Ovary (tissue), 9 donors: ENCODE results near the gene ACTL6B. TPM values are rescaled to one million over a fixed set of nuclear protein-coding genes. Genes with fewer than 3 reads are reported as not detected.
A peak's percentile ranks its signal among the peaks of the same experiment; 100 is the strongest.

Experiments used
- DNase-seq, 5 donors: peaks; one replicate each; pipeline ENCODE4 v3.0.0-alpha.2; 2019 to 2020
- H3K27ac ChIP-seq, 2 donors: fragments of 200-600 bp; one replicate each; pipeline versions ENCODE4 v1.5.1 to v1.8.0; 2019 to 2022
- H3K27me3 ChIP-seq: fragments of 200-600 bp; one replicate; pipeline ENCODE4 v1.8.0; 2022
- H3K36me3 ChIP-seq: fragments of 200-600 bp; sonication (generic); one replicate; pipeline ENCODE4 v1.5.1; 2019
- H3K4me1 ChIP-seq: one replicate; pipeline ENCODE4 v1.8.1; 2013; ENCODE audit warnings: mild to moderate bottlenecking, moderate library complexity; ENCODE audit not compliant: insufficient read depth
- H3K4me3 ChIP-seq: fragments of 200-600 bp; sonication (generic); one replicate; pipeline ENCODE4 v1.5.1; 2017
- H3K9me3 ChIP-seq, 2 donors: fragments of 200-600 bp in 1 of 2; sonication (generic) in 1 of 2; one replicate each; pipeline versions ENCODE4 v1.5.1 to v1.8.1; 2013 to 2019; ENCODE audit warnings: mild to moderate bottlenecking in 1 of 2, moderate library complexity in 1 of 2
- CTCF ChIP-seq, 3 donors: fragments of 450-650 bp in 2 of 3; fragments of 200-600 bp in 1 of 3; IDR thresholded peaks; one replicate each; pipeline versions ENCODE4 v1.5.1 to v1.8.0; 2016 to 2022; ENCODE audit warnings: antibody characterized with exemption in 3 of 3, mild to moderate bottlenecking in 1 of 3
- EP300 ChIP-seq: sonication (generic); formaldehyde crosslinking; IDR thresholded peaks from one replicate; pipeline ENCODE4 v1.6.1; 2017; ENCODE audit warnings: antibody characterized with exemption
- POLR2A ChIP-seq: fragments of 450-650 bp; IDR thresholded peaks from one replicate; pipeline ENCODE4 v1.6.1; 2017; ENCODE audit warnings: antibody characterized with exemption, mild to moderate bottlenecking, moderate library complexity
- WGBS, 3 donors: extraction: QIAGEN DNeasy Blood & Tissue Kit in 1 of 3; methylation state at CpG; one replicate each; pipeline versions ENCODE4 v1.1.5 to v1.1.7; 2013 to 2017; 5-methylcytosine and 5-hydroxymethylcytosine counted together
- intact Hi-C, 4 donors: fragments of 100-400 bp; cut with DNase I; formaldehyde crosslinking; loops; one replicate each; pipeline versions ENCODE4 v1.11.0 to v1.15.1; 2022 to 2023
- polyA plus RNA-seq, 2 donors: library from polyadenylated mRNA; stranded (reverse); fragments of 200-250 nt in 1 of 2; fragments of 350-450 nt in 1 of 2; fragmentation: Illumina TruSeq in 1 of 2; extraction: RNeasy Lipid Tissue Mini Kit (QIAGEN cat#74804) in 1 of 2; gene quantifications; one replicate each; pipeline ENCODE4 v1.2.3, GENCODE V29; 2013 to 2014
- total RNA-seq, 7 donors: library from RNA; depleted of rRNA in 2 of 7; stranded (reverse); fragments of >200 nt in 2 of 7; fragmentation: NEBNext Ultra II Directional in 3 of 7; extraction: Animal tissue kit (Norgen Biotek cat#: 25700) in 3 of 7; gene quantifications; one replicate each; pipeline versions ENCODE4 v1.1.0 to v1.2.4, GENCODE V29; 2016 to 2023
- donor health status: DM: no; HTN: no; CAD: no; lungs with moderate emphysema.
- donor health status: DM: no; HTN: no; CAD: no.
- donor health status: Bipolar disorder and iron deficiency.
- donor health status: DM: yes; HTN: yes; CAD: no.
- donor health status: DM: no; HTN: no; CAD: no.
- donor health status: DM: yes; HTN: yes; CAD: no.

Gene ACTL6B
- total and polyA plus RNA-seq, 9 donors, result not detected

- no peak for DNase-seq
- H3K27me3 ChIP-seq, result no peaks in the 10 kb centered on the region
- H3K27ac ChIP-seq, result no peak overlapping the region
- 78 to 86% (median 81%) methylated on average over 6 of the region's 6 CpGs for WGBS, 3 donors
- intact Hi-C loops, result loop anchor here in 1 of 4 donors (10.0 kb wide), 1 partner anchor 231 kb away; the partner anchor contains the start of gene SPACDR
- H3K4me1 ChIP-seq, result peaks cover 9% of the 10 kb centered on the region
- no peak overlapping the region for H3K4me3 ChIP-seq
- no peaks in the 10 kb centered on the region for H3K9me3 ChIP-seq
- no peaks in the 10 kb centered on the region for H3K36me3 ChIP-seq
- TF ChIP-seq POLR2A (no peak), EP300 (no peak), CTCF (IDR thresholded peaks at IDR 0.05) (no peak)
Observed at GRCh38 chr7:100696123-100696521, 39.9 kb upstream of the ACTL6B start.

- intact Hi-C loops, result loop anchor here (5.0 to 10.0 kb wide), 6 partner anchors 132 to 1103 kb away; partner anchors contain the start of genes LAMTOR4 (in 1 of the 4) and SPACDR (in 1 of the 4)
- TF ChIP-seq POLR2A (no peak), EP300 (no peak), CTCF (IDR thresholded peaks at IDR 0.05) (no peak)
- H3K27ac ChIP-seq, result peak within 1 kb of the TSS; percentile 69 to 93
- H3K4me3 ChIP-seq, result peak within 1 kb of the TSS; percentile 59
- peaks cover 15% of the 10 kb centered on the region for H3K4me1 ChIP-seq
- peak; percentile 73 to 86 (median 81) for DNase-seq
- no peaks in the 10 kb centered on the region for H3K27me3 ChIP-seq
- no peaks in the 10 kb centered on the region for H3K9me3 ChIP-seq
- WGBS, 3 donors, result 0 to 2% (median 1%) methylated on average over 8 to 68 of the region's 102 CpGs
- no peaks in the 10 kb centered on the region for H3K36me3 ChIP-seq
Observed at GRCh38 chr7:100694098-100694745, 38.0 kb upstream of the ACTL6B start, which contains the start of gene GIGYF1. Gene GIGYF1 (minus strand): TSS chr7:100694250. CDS start chr7:100688238, 6,012 bp downstream.

- intact Hi-C loops, result loop anchor here (2.0 to 10.0 kb wide), 7 partner anchors 131 to 1104 kb away; partner anchors contain the start of genes LAMTOR4 (in 1 of the 4) and SPACDR (in 1 of the 4)
- 0 to 1% (median 1%) methylated on average over 19 to 81 of the region's 81 CpGs for WGBS, 3 donors
- peak; percentile 20 to 66 (median 45) for DNase-seq
- Histone ChIP-seq H3K4me1 (peaks cover 15% of the 10 kb centered on the region), H3K4me3 (peak overlapping the region; percentile 59), H3K27me3 (no peaks in the 10 kb centered on the region), H3K36me3 (no peaks in the 10 kb centered on the region), H3K27ac (peak overlapping the region; percentile 69 to 93), H3K9me3 (no peaks in the 10 kb centered on the region)
- TF ChIP-seq POLR2A, result no peak
- no peak for TF ChIP-seq EP300
- no peak for TF ChIP-seq CTCF (IDR thresholded peaks at IDR 0.05)
Observed at GRCh38 chr7:100693312-100694097, 37.3 kb upstream of the ACTL6B start.

GRCh38 chr7:100692578-100692961 is 36.3 kb upstream of the ACTL6B start:
- H3K27ac ChIP-seq, result no peak overlapping the region
- no peaks in the 10 kb centered on the region for H3K36me3 ChIP-seq
- no peak for TF ChIP-seq CTCF (IDR thresholded peaks at IDR 0.05)
- no peak for TF ChIP-seq POLR2A
- no peak for TF ChIP-seq EP300
- peak overlapping the region; percentile 59 for H3K4me3 ChIP-seq
- H3K4me1 ChIP-seq, result peaks cover 15% of the 10 kb centered on the region
- peak in 1 of 5 donors; percentile 30 for DNase-seq
- intact Hi-C loops, result loop anchor here (2.0 to 10.0 kb wide), 7 partner anchors 130 to 1105 kb away; partner anchors contain the start of genes LAMTOR4 (in 1 of the 4) and SPACDR (in 1 of the 4)
- no peaks in the 10 kb centered on the region for H3K27me3 ChIP-seq
- WGBS, 3 donors, result 45 to 46% (median 46%) methylated on average over 6 of the region's 6 CpGs
- H3K9me3 ChIP-seq, result no peaks in the 10 kb centered on the region
